Transverse colon (tissue), 4 donors: Measurements from ENCODE around the gene FAM204A.

Source experiments
- CTCF ChIP-seq, 5 experiments: fragments of 200-600 bp in 3 of 5; fragments of 450-650 bp in 2 of 5; sonication (generic) in 3 of 5; IDR thresholded peaks; 1 replicate in 2 of 5; 2 replicates in 3 of 5; pipeline ENCODE4 v1.5.1; 2016 to 2017; ENCODE audit warnings: antibody characterized with exemption in 5 of 5, inconsistent platforms in 3 of 5, mild to moderate bottlenecking in 2 of 5, moderate library complexity in 1 of 5
- EP300 ChIP-seq: sonication (generic); formaldehyde crosslinking; IDR thresholded peaks from one replicate; pipeline ENCODE4 v1.6.1; 2017; ENCODE audit warnings: antibody characterized with exemption, low read depth
- POLR2A ChIP-seq: fragments of 450-650 bp; IDR thresholded peaks from one replicate; pipeline ENCODE4 v1.6.1; 2016; ENCODE audit warnings: antibody characterized with exemption, mild to moderate bottlenecking, moderate library complexity
- POLR2AphosphoS5 ChIP-seq, 3 donors: sonication (generic); formaldehyde crosslinking; IDR thresholded peaks; one replicate each; pipeline ENCODE4 v1.6.1; 2016; ENCODE audit warnings: antibody characterized with exemption in 3 of 3

- TF ChIP-seq CTCF (IDR thresholded peaks at IDR 0.05), result no peak
- no peak for TF ChIP-seq POLR2AphosphoS5 (IDR thresholded peaks at IDR 0.05)
- TF ChIP-seq POLR2A, result no peak
- TF ChIP-seq EP300, result no peak
Observed at GRCh38 chr10:118311505-118311904, 30.6 kb downstream of the FAM204A start.
